8988T (cell line): ENCODE measurements around the gene GALNT8.

ENCODE experiments used
- DNase-seq: peaks from one replicate; pipeline ENCODE4 v3.0.0; 2011

GALNT8 gene

DNA sequence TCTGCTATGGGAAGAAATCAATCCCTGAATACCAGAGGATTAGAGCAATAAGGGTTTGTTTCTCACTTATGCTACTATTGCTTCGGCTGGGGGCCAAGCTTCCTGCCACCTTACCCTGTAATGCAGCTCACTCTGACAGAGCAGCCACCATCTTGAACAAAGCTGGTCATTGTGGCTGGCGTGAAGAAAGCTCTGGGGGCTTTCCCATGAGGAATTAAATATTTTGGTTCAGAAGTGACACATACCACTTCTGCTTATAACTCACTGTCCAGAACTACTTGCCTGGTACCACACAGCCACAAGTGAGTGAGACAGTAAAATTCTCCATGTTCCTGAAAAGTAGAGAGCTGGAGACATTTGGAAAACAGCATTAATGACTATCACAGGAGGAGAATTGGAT lies 82.6 kb downstream of the GALNT8 start:
- no peak for DNase-seq

DNA sequence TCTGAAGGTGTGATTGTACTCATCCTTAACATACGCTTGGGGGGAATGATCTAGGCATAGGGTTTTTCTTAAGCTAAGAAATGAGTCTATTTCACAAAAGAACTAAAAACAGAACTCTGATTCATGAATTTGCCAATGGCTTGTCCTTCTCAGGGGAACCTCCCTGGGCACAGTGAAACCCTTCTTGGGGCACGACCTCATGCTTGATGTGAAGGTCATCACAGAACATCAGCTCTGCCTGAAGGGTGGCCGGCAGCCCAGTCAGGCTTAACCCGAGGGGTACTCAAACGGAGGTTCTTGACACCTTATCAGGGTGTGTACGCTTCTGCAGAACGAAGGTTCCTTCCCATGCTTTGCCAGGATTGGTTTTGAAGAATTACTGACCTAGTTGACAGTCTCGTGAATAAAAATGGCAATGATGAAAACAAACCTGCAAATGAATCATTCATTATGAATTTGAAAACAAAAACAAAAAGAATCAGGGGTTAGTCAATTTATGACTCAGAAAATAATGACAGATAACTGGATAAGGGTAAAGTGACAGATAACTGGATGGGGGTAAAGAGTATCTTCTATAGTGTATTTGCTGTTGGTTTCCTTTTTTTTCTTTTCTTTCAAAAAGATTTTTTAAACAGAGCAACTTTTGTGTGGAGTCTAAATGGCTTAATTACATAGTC lies 86.4 kb downstream of the GALNT8 start:
- DNase-seq, result no peak

DNA sequence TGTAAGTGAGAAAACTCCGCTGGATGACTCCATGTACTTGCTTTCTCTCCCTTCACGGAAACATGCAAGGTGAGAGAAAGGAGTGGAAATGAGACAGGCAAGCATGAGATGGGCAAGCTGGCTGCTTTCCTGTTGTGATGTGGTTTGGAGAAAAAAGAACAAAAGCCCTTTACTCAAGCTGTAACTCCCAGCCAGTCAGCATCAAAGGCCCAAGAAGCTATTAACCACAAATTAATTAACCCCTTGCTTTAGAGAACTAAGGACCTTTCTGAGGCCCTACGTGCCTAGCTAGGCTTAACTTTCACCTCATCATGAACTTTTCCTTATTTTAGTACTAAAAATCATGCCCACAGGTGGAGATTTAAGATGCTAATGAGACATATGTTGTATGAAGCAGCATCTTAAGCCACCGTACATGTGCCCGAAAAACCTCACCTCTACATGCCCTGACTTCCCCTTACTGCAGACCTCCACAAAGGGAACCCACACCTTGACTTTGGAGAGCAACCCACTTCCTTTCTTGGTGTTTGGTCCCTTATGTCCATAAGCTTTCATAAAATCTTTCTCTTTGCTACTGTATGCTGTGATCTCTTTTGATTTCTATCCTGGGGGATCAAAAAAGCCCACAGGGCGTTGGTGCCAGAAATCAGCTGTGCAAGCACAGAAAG lies 87.0 kb downstream of the GALNT8 start:
- no peak for DNase-seq

DNA sequence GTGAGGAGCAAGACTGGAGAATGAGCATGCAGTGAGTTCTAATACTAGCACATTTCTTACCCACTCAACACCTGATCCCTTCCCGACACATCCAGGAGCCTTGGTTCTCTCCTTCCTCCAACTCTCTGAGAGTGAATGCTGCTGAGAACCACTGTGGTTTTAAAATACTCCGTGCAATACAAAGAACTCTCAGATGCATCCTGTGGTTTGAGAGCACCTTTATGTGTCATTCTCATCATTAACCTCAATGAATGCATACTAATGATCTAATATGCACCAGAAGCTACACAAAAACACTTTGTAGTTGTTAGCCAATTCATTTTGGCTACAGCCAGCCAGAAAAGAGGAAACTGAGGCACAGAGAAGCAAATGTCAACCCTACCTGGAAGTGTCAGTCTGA lies 87.6 kb downstream of the GALNT8 start:
- no peak for DNase-seq

- DNase-seq, result no peak
Observed at GRCh38 chr12:4809013-4809448, 88.8 kb downstream of the GALNT8 start.

GRCh38 chr12:4809449-4810218 lies 89.4 kb downstream of the GALNT8 start:
- DNase-seq, result no peak

DNA sequence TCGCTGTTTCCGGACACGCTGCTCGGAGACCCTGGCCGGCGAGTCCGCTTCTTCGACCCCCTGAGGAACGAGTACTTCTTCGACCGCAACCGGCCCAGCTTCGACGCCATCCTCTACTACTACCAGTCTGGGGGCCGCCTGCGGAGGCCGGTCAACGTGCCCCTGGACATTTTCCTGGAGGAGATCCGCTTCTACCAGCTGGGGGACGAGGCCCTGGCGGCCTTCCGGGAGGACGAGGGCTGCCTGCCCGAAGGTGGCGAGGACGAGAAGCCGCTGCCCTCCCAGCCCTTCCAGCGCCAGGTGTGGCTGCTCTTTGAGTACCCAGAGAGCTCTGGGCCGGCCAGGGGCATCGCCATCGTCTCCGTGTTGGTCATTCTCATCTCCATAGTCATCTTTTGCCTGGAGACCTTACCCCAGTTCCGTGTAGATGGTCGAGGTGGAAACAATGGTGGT lies 90.0 kb downstream of the GALNT8 start:
- no peak for DNase-seq

DNA sequence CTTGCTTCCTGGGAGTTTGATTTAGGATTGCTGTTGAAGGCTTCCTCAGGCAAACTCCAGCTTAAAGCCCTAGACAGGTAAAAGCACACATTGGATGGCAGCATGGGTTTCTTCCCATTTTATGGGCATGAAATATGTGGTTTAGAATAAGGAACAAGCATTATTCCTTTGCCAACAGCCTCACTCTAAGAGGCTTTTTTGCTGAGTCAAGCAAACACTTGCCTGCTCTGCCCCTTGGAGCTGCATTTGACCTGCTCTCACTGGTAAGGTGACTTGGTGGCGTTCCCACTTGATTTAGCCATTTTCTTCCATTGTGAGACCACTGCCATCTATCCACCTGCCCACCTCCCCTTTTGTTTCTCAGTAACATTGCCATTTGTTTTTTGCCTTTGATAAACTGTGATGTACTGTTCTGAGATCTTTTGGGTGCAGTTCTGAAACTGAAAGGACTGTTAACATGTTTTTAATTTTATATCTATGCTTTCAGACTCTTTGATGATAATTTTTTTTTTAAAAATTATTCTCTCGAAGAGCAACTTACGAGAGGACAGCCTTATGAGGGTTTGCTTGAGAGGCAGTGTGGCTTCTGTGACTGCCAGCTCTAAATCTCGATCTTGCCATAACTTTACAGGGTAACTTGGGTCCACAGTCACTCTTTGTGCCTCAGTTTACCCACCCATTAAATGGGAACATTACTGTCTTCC lies 92.6 kb downstream of the GALNT8 start:
- no peak for DNase-seq

- DNase-seq, result no peak
Observed at GRCh38 chr12:4813741-4814140, 93.5 kb downstream of the GALNT8 start.

DNA sequence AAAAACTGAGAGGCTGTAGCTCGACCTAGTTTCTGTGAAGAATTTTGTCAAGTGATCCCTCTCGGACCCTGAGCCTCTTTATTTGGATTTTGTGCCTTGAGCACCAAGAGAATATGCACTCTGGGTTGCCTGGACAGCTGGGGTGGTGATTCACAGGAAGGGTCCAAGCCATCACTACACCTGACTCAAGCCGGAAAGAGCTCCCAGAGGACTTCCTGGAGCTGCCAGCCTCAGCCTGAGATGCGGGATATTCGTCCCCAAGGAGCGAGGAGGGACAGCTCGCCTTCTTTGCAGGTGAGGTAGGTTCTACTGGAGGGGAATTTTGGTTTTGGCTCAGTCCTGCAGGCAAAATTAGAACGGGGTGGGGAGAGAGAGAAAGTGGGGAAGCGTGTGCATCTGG lies 94.3 kb downstream of the GALNT8 start:
- DNase-seq, result no peak

- no peak for DNase-seq
Observed at GRCh38 chr12:4816744-4817525, 96.7 kb downstream of the GALNT8 start.

GRCh38 chr12:4817880-4818279 lies 97.7 kb downstream of the GALNT8 start:
- DNase-seq, result no peak

GRCh38 chr12:4819654-4820053 lies 99.5 kb downstream of the GALNT8 start:
- DNase-seq, result no peak

DNA sequence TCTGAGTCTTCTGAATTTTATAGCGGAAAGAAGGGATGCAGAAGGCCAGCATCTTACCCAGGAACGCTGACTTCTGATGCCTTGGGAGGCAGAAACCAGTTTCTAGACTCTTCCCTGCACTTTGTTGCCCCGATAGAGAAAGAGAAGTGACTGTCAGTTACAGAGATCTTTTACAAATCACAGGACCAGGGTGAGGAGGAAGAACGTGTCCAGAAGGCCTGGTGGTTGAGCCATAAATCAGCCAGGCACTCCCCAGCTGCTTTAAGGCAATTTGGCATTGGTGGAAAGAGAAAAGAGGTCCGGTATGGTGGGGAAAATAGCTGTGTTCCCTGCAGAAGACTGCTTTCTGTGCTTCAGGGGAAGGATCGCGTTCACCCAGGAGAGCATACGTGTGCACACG lies 100.8 kb downstream of the GALNT8 start:
- DNase-seq, result no peak
